GM23338 (cell line): ENCODE results near the gene RPRD1A. TPM values are rescaled to one million over a fixed set of nuclear protein-coding genes. Genes with fewer than 3 reads are reported as not detected.

Experiments
- ATAC-seq: fragments of 200-7000 bp; cut with Tn5 transposase; 3 replicates; pipeline ENCODE4 v1.9.1; 2020
- DNase-seq: peaks from one replicate; pipeline ENCODE4 v3.0.0-alpha.2; 2015; ENCODE audit warnings: low spot score
- H2AFZ ChIP-seq: fragments of 200-600 bp; sonication (generic); 2 replicates; pipeline ENCODE4 v1.8.0; 2016; ENCODE audit warnings: antibody characterized with exemption, mild to moderate bottlenecking, moderate library complexity
- H3F3A ChIP-seq: fragments of 200-600 bp; sonication (generic); replicated peaks from 2 replicates; pipeline ENCODE4 v1.8.0; 2017; ENCODE audit warnings: antibody characterized with exemption, mixed run types, low read depth
- H3K27ac ChIP-seq: fragments of 200-600 bp; sonication (generic); 2 replicates; pipeline ENCODE4 v1.6.1; 2016; ENCODE audit warnings: low read depth
- H3K27me3 ChIP-seq: fragments of 200-600 bp; sonication (generic); 2 replicates; pipeline ENCODE4 v1.8.0; 2016; ENCODE audit warnings: mild to moderate bottlenecking, mixed run types, moderate library complexity; ENCODE audit not compliant: insufficient read depth
- H3K36me3 ChIP-seq: fragments of 200-600 bp; sonication (generic); 2 replicates; pipeline ENCODE4 v1.8.0; 2016; ENCODE audit warnings: mild to moderate bottlenecking; ENCODE audit not compliant: insufficient read depth
- H3K4me1 ChIP-seq: fragments of 200-600 bp; sonication (generic); 2 replicates; pipeline ENCODE4 v1.8.0; 2016; ENCODE audit warnings: mild to moderate bottlenecking, moderate library complexity; ENCODE audit not compliant: insufficient read depth
- H3K4me2 ChIP-seq: fragments of 200-600 bp; sonication (generic); 2 replicates; pipeline ENCODE4 v1.7.1; 2017; ENCODE audit warnings: mixed run types
- H3K4me3 ChIP-seq: fragments of 200-600 bp; sonication (generic); 2 replicates; pipeline ENCODE4 v1.6.1; 2016; ENCODE audit warnings: mixed run types
- H3K79me2 ChIP-seq: fragments of 200-600 bp; sonication (generic); replicated peaks from 2 replicates; pipeline ENCODE4 v1.8.0; 2017; ENCODE audit warnings: mild to moderate bottlenecking; ENCODE audit not compliant: insufficient read depth
- H3K9me2 ChIP-seq: fragments of 200-600 bp; sonication (generic); 2 replicates; pipeline ENCODE4 v1.8.0; 2017; ENCODE audit not compliant: insufficient read depth
- H4K20me1 ChIP-seq: fragments of 200-600 bp; sonication (generic); replicated peaks from 2 replicates; pipeline ENCODE4 v1.8.0; 2017; ENCODE audit warnings: mild to moderate bottlenecking; ENCODE audit not compliant: insufficient read depth
- H3K27ac Mint-ChIP-seq: 2 replicates; pipeline ENCODE4 v1.8.0; 2020; ENCODE audit warnings: inconsistent platforms, mild to moderate bottlenecking, moderate library complexity, mixed read lengths
- H3K27me3 Mint-ChIP-seq: 3 replicates; pipeline ENCODE4 v1.8.0; 2022; ENCODE audit warnings: low read depth, mild to moderate bottlenecking, moderate library complexity, mixed read lengths, inconsistent platforms; ENCODE audit not compliant: insufficient read depth, poor library complexity
- H3K36me3 Mint-ChIP-seq: 3 replicates; pipeline ENCODE4 v1.8.0; 2021; ENCODE audit warnings: low read depth, mild to moderate bottlenecking, inconsistent platforms, moderate library complexity, mixed read lengths
- H3K4me1 Mint-ChIP-seq: 3 replicates; pipeline ENCODE4 v1.8.0; 2020; ENCODE audit warnings: mild to moderate bottlenecking, inconsistent platforms, mixed read lengths
- H3K4me3 Mint-ChIP-seq: 3 replicates; pipeline ENCODE4 v1.8.0; 2021; ENCODE audit warnings: moderate library complexity, mild to moderate bottlenecking, inconsistent platforms, mixed read lengths
- H3K9me3 Mint-ChIP-seq: 3 replicates; pipeline ENCODE4 v1.8.0; 2020; ENCODE audit warnings: moderate library complexity, mild to moderate bottlenecking, inconsistent platforms, mixed read lengths
- CREB1 ChIP-seq: fragments of 250-450 bp; sonication (Bioruptor Pico); IDR thresholded peaks from 2 replicates; pipeline ENCODE4 v1.5.0; 2020; ENCODE audit warnings: low read depth, mild to moderate bottlenecking, moderate library complexity
- CTCF ChIP-seq, 2 experiments: fragments of 200-600 bp in 1 of 2; sonication (generic) in 1 of 2; conservative IDR thresholded peaks; 2 replicates each; pipeline versions ENCODE4 v1.5.1 to v1.6.1; 2016 to 2017; ENCODE audit warnings: antibody characterized with exemption in 2 of 2, low read depth in 2 of 2, mild to moderate bottlenecking in 2 of 2, moderate library complexity in 1 of 2
- ETS1 ChIP-seq: IDR thresholded peaks from 2 replicates; pipeline ENCODE4 v1.6.1; 2016; ENCODE audit warnings: antibody characterized with exemption
- NANOG ChIP-seq: IDR thresholded peaks from 2 replicates; pipeline ENCODE4 v1.6.1; 2016; ENCODE audit warnings: antibody characterized with exemption, borderline replicate concordance
- POLR2AphosphoS5 ChIP-seq: IDR thresholded peaks from 2 replicates; pipeline ENCODE4 v1.6.1; 2016; ENCODE audit warnings: antibody characterized with exemption, low read depth
- STAT1 ChIP-seq: IDR thresholded peaks from one replicate; pipeline ENCODE4 v1.6.1; 2016; ENCODE audit warnings: antibody characterized with exemption; ENCODE audit not compliant: unreplicated experiment
- ZNF114 ChIP-seq: fragments of 250-450 bp; sonication (Bioruptor Pico); IDR thresholded peaks from 2 replicates; pipeline ENCODE4 v1.5.0; 2020; ENCODE audit warnings: mild to moderate bottlenecking, moderate library complexity
- ZNF331 ChIP-seq: fragments of 250-450 bp; sonication (Bioruptor Pico); IDR thresholded peaks from 2 replicates; pipeline ENCODE4 v1.5.0; 2020; ENCODE audit warnings: low read depth, mild to moderate bottlenecking, moderate library complexity
- ZNF462 ChIP-seq: fragments of 250-450 bp; sonication (Bioruptor Pico); IDR thresholded peaks from 2 replicates; pipeline ENCODE4 v1.5.0; 2020; ENCODE audit warnings: mild to moderate bottlenecking, moderate library complexity
- polyA plus RNA-seq: library from polyadenylated mRNA; unstranded; fragments of >200 nt; fragmentation: Nextera tagmentation; extraction: Ambion mirVana; gene quantifications from 2 replicates; pipeline ENCODE4 v1.2.1, GENCODE V29; 2016
- total RNA-seq: library from RNA; depleted of rRNA; stranded (reverse); fragments of >200 nt; shearing (Covaris generic); gene quantifications from 2 replicates; pipeline ENCODE4 v1.2.3, GENCODE V29; 2014

Gene RPRD1A
- total and polyA plus RNA-seq, 2 experiments from 2014 or later: 67.9 to 157 TPM

GRCh38 chr18:36089001-36089400 is 21.6 kb upstream of the RPRD1A start:
- Histone ChIP-seq H3K27ac (no peak overlapping the region), H3K79me2 (no peaks in the 10 kb centered on the region), H3F3A (no peaks in the 10 kb centered on the region), H2AFZ (no peak overlapping the region), H3K9me2 (no peaks in the 10 kb centered on the region), H4K20me1 (no peaks in the 10 kb centered on the region), H3K36me3 (no peaks in the 10 kb centered on the region), H3K4me3 (no peak overlapping the region), H3K4me2 (no peak overlapping the region), H3K4me1 (no peaks in the 10 kb centered on the region), H3K27me3 (no peaks in the 10 kb centered on the region)
- Mint-ChIP-seq H3K27me3 (no peaks in the 10 kb centered on the region), H3K4me1 (no peaks in the 10 kb centered on the region; the same call in 2 of the 3 replicates), H3K9me3 (peaks cover 4% of the 10 kb centered on the region; the same call in 2 of the 3 replicates), H3K4me3 (no peak overlapping the region), H3K27ac (no peak overlapping the region), H3K36me3 (peaks cover 3% of the 10 kb centered on the region; the same call in 1 of the 3 replicates)
- TF ChIP-seq ZNF331 (CRISPR knock-in tag) (no peak), CTCF (conservative IDR thresholded peaks at IDR 0.05; ENCODE audit: low read depth in 2 of 2) (no peak), CREB1 (no peak), NANOG (no peak), ETS1 (no peak), POLR2AphosphoS5 (no peak)
- DNase-seq (no peak), ATAC-seq (no peak)

GRCh38 chr18:36088256-36088655 is 20.9 kb upstream of the RPRD1A start:
- Histone ChIP-seq H3K9me2 (no peaks in the 10 kb centered on the region), H2AFZ (no peak overlapping the region), H3K4me2 (no peak overlapping the region), H3K36me3 (no peaks in the 10 kb centered on the region), H3F3A (no peaks in the 10 kb centered on the region), H3K4me3 (no peak overlapping the region), H3K27me3 (no peaks in the 10 kb centered on the region), H3K4me1 (no peaks in the 10 kb centered on the region), H4K20me1 (no peaks in the 10 kb centered on the region), H3K27ac (no peak overlapping the region), H3K79me2 (no peaks in the 10 kb centered on the region)
- no peak for ATAC-seq
- no peak for DNase-seq
- no peak overlapping the region for H3K27ac Mint-ChIP-seq
- H3K36me3 Mint-ChIP-seq: peaks cover 3% of the 10 kb centered on the region; the same call in 1 of the 3 replicates
- H3K27me3 Mint-ChIP-seq: no peaks in the 10 kb centered on the region
- H3K4me1 Mint-ChIP-seq: no peaks in the 10 kb centered on the region; the same call in 2 of the 3 replicates
- H3K9me3 Mint-ChIP-seq: peaks cover 4% of the 10 kb centered on the region; the same call in 2 of the 3 replicates
- no peak overlapping the region for H3K4me3 Mint-ChIP-seq
- TF ChIP-seq CTCF (conservative IDR thresholded peaks at IDR 0.05; ENCODE audit: low read depth in 2 of 2) (no peak), ETS1 (no peak), ZNF462 (CRISPR knock-in tag) (no peak), NANOG (no peak), STAT1 (no peak), ZNF114 (no peak), ZNF331 (CRISPR knock-in tag) (no peak)
